GM21825 (cell line): ENCODE results near the gene CDK16.

ENCODE experiments used
- ATAC-seq: cut with Tn5 transposase; IDR thresholded peaks from one replicate; pipeline ENCODE4 v1.9.1; 2021; ENCODE audit warnings: mild to moderate bottlenecking, moderate library complexity; ENCODE audit not compliant: unreplicated experiment

Gene CDK16

GRCh38 chrX:47218280-47218919 is at the start of gene CDK16:
CDK16 (plus strand) TSS chrX:47218681; CDS start chrX:47223558, 4,877 bp downstream.
- peak; percentile 40 for ATAC-seq

- ATAC-seq, result no peak
Observed at GRCh38 chrX:47169273-47169672, 49.2 kb upstream of the CDK16 start.

GRCh38 chrX:47169726-47170515 is 48.6 kb upstream of the CDK16 start:
- no peak for ATAC-seq

GRCh38 chrX:47170861-47171692 is 47.4 kb upstream of the CDK16 start:
- ATAC-seq, result no peak

- ATAC-seq, result no peak
Observed at GRCh38 chrX:47171996-47172395, 46.5 kb upstream of the CDK16 start.

GRCh38 chrX:47172549-47172948 is 45.9 kb upstream of the CDK16 start:
- ATAC-seq, result no peak

GRCh38 chrX:47172971-47173792 is 45.3 kb upstream of the CDK16 start:
- no peak for ATAC-seq

- ATAC-seq, result no peak
Observed at GRCh38 chrX:47174376-47174775, 44.1 kb upstream of the CDK16 start.

- no peak for ATAC-seq
Observed at GRCh38 chrX:47174846-47175587, 43.5 kb upstream of the CDK16 start.

- no peak for ATAC-seq
Observed at GRCh38 chrX:47175588-47175980, 42.9 kb upstream of the CDK16 start.

- ATAC-seq, result no peak
Observed at GRCh38 chrX:47176101-47176740, 42.3 kb upstream of the CDK16 start.

GRCh38 chrX:47177079-47177478 is 41.4 kb upstream of the CDK16 start:
- no peak for ATAC-seq

GRCh38 chrX:47178337-47178736 is 40.1 kb upstream of the CDK16 start:
- ATAC-seq, result no peak

- no peak for ATAC-seq
Observed at GRCh38 chrX:47179221-47179927, 39.1 kb upstream of the CDK16 start.

GRCh38 chrX:47179928-47180255 is 38.6 kb upstream of the CDK16 start:
- ATAC-seq, result no peak

GRCh38 chrX:47180346-47180745 is 38.1 kb upstream of the CDK16 start:
- no peak for ATAC-seq

GRCh38 chrX:47181301-47181700 is 37.2 kb upstream of the CDK16 start:
- ATAC-seq, result no peak

GRCh38 chrX:47182106-47182700 is 36.3 kb upstream of the CDK16 start:
- no peak for ATAC-seq

GRCh38 chrX:47184486-47184885 is 34.0 kb upstream of the CDK16 start:
- no peak for ATAC-seq
